Fibroblast of pulmonary artery (primary cell): ENCODE measurements around the gene LRRC8B.
"Not testable (repeated sequence)": the region's sequence is repeated elsewhere in the genome, so short reads cannot be mapped to it uniquely, and the experiment has no call there.

Source experiments
- DNase-seq: peaks from one replicate; pipeline ENCODE4 v3.0.0-alpha.2; 2010; ENCODE audit warnings: low read depth
- H3K4me3 ChIP-seq: replicated peaks from 2 replicates; pipeline ENCODE4 v1.5.1; 2011; ENCODE audit warnings: low read depth, mild to moderate bottlenecking, control low read depth, low read length, moderate library complexity
- CTCF ChIP-seq: IDR thresholded peaks from 2 replicates; pipeline ENCODE4 v1.5.1; 2011; ENCODE audit warnings: mild to moderate bottlenecking, control low read depth, low read length, inconsistent platforms; ENCODE audit errors: missing control alignments

The LRRC8B gene

GRCh38 chr1:89582571-89582970, 57.9 kb downstream of the LRRC8B start:
- no peak for TF ChIP-seq CTCF
- no peak for DNase-seq
- no peak overlapping the region for H3K4me3 ChIP-seq

DNA sequence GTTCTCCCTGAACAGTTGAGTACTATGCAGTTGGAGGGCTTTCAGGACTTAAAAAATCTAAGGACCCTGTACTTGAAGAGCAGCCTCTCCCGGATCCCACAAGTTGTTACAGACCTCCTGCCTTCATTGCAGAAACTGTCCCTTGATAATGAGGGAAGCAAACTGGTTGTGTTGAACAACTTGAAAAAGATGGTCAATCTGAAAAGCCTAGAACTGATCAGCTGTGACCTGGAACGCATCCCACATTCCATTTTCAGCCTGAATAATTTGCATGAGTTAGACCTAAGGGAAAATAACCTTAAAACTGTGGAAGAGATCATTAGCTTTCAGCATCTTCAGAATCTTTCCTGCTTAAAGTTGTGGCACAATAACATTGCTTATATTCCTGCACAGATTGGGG, 59.6 kb downstream of the LRRC8B start:
- no peak overlapping the region for H3K4me3 ChIP-seq
- TF ChIP-seq CTCF: no peak
- DNase-seq: no peak

GRCh38 chr1:89584781-89585180, 60.2 kb downstream of the LRRC8B start:
- no peak for TF ChIP-seq CTCF
- H3K4me3 ChIP-seq: no peak overlapping the region
- DNase-seq: no peak

DNA sequence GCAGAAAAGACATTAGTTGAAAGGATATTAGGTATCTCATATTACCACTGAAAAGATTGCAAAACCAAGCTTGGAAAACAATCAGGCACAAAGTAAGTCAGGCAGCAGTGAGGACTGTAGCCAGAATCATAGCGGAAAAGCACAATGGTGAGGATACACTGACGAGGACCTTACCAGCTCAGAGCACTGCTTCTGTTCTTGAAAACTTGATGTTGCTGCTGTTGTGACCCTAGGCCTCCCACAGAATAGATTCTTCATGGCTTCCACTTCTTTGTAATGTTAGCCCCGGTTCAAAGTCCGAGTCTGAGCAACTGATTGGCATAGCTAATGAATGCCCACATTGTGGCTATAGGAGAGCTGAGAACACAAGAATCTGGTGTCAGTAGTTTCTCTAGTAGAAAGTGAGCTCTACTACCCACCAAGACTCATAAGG, 63.1 kb downstream of the LRRC8B start:
- no peak for DNase-seq
- no peak for TF ChIP-seq CTCF
- H3K4me3 ChIP-seq: no peak overlapping the region

DNA sequence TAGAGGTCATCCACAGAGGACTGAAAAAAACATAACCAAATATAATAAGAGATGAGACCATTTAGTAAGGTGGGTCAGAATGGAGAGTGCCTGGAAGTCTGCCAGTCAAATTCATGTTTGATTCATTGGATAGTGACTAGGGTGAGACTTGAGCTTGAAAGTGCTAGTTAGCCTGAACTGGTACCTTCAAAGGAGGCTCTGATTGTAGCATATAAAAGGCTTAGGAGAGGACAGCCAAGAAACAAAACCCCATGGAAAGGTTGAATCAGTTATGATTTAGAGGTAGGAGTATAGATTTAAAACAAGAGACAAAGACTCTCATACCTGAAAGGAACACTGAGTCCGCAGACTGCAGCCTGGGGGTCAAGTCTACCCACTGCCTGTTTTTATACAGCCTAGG, 63.9 kb downstream of the LRRC8B start:
- no peak for DNase-seq
- H3K4me3 ChIP-seq: no peak overlapping the region
- TF ChIP-seq CTCF: no peak

DNA sequence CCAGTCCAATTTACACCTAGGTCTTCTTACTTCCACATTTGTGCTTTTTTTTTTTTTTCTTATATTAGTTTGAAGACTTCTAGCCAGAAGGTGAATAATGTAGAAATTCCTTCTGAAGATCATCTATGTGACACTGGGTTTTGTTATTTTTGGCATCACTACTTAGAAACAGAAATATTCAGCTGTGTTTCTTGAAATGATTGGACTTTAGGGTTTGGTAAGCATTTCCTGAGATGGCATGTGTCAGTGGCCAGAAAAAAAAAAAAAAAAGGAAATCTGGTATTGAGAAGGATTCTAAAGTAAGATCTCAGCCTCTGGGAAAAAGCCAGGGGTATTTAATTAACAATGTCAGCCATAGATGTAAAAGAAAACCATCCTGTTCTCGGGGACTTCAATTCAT, 64.9 kb downstream of the LRRC8B start:
- DNase-seq: peak; percentile 52
- no peak overlapping the region for H3K4me3 ChIP-seq
- TF ChIP-seq CTCF: no peak

- no peak for DNase-seq
- H3K4me3 ChIP-seq: no peak overlapping the region
- TF ChIP-seq CTCF: no peak
Observed at GRCh38 chr1:89590341-89591080, 65.9 kb downstream of the LRRC8B start.

- DNase-seq: not testable (repeated sequence)
Observed at GRCh38 chr1:89592861-89593302, 68.3 kb downstream of the LRRC8B start.

More at GRCh38 chr1:89592861-89593302, 68.3 kb downstream of the LRRC8B start:
- not testable (repeated sequence) for H3K4me3 ChIP-seq
